Measurements from ENCODE around the gene FGL2.
A peak's percentile ranks its signal among the peaks of the same experiment; 100 is the strongest.

FGL2 gene

GRCh38 chr7:77199013-77199966 is at the start of gene FGL2:
TSS of gene FGL2 (minus strand) at chr7:77199819. CDS start at chr7:77199793, 26 bp downstream.
- peak within 1 kb of the TSS; percentile 40 for H3K4me3 ChIP-seq (ENCODE audit: low read length)
- TF ChIP-seq CTCF (conservative IDR thresholded peaks at IDR 0.05; ENCODE audit: low read length), result no peak
- peak; percentile 52 for DNase-seq (ENCODE audit: low read depth)

GRCh38 chr7:77248154-77248553 is 48.5 kb upstream of the FGL2 start:
- no peak for DNase-seq (ENCODE audit: low read depth)
- H3K4me3 ChIP-seq (ENCODE audit: low read length), result no peak overlapping the region
- TF ChIP-seq CTCF (conservative IDR thresholded peaks at IDR 0.05; ENCODE audit: low read length), result no peak

DNA sequence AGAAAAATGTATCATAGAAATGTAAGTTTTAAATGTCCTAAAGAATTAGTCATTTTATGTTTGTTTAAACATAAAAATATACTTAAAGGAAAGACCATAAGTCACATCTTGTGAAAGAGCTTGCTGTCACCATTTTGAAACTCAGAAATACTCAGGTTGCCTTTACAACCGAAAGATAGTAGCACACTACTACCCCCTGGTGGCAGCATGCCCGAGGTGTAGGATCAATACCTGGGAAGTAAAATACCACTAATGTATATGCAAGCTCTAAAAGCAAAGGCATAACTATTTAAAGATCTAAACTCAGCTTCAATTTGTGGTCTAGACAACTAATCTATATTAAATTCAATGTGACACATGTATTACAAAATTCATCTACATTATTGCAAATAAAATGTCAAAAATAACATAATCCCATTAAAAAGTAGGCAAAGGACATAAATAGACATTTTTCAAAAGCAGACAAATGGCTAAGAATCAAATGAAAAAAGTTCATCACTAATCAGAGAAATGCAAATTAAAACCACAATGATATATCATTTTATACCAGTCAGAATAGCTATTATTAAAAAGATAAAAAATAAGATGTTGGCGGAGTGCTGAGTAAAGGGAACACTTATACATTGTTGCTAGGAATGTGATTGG is 47.7 kb upstream of the FGL2 start:
- TF ChIP-seq CTCF (conservative IDR thresholded peaks at IDR 0.05; ENCODE audit: low read length), result peak; percentile 97
- DNase-seq (ENCODE audit: low read depth), result peak; percentile 65
- H3K4me3 ChIP-seq (ENCODE audit: low read length), result no peak overlapping the region

- TF ChIP-seq CTCF (conservative IDR thresholded peaks at IDR 0.05; ENCODE audit: low read length), result no peak
- no peak for DNase-seq (ENCODE audit: low read depth)
- no peak overlapping the region for H3K4me3 ChIP-seq (ENCODE audit: low read length)
Measured at GRCh38 chr7:77246026-77246640, 46.5 kb upstream of the FGL2 start.

- TF ChIP-seq CTCF (conservative IDR thresholded peaks at IDR 0.05; ENCODE audit: low read length), result no peak
- DNase-seq (ENCODE audit: low read depth), result no peak
- H3K4me3 ChIP-seq (ENCODE audit: low read length), result no peak overlapping the region
Measured at GRCh38 chr7:77245015-77245755, 45.6 kb upstream of the FGL2 start.

- no peak overlapping the region for H3K4me3 ChIP-seq (ENCODE audit: low read length)
- no peak for TF ChIP-seq CTCF (conservative IDR thresholded peaks at IDR 0.05; ENCODE audit: low read length)
- DNase-seq (ENCODE audit: low read depth), result no peak
Measured at GRCh38 chr7:77244222-77244934, 44.8 kb upstream of the FGL2 start.
